H1 (cell line): ENCODE data around the gene SOHLH2. TPM values are rescaled to one million over a fixed set of nuclear protein-coding genes. Genes with fewer than 3 reads are reported as not detected.

Experiments used
- BACH1 ChIP-seq: IDR thresholded peaks from 2 replicates; pipeline ENCODE4 v1.6.1; 2012; ENCODE audit warnings: low read length, improper control_type of control experiment
- PHF8 ChIP-seq: fragments of 200-600 bp; sonication (generic); conservative IDR thresholded peaks from 2 replicates; pipeline ENCODE4 v1.7.1; 2012; ENCODE audit warnings: low read depth, mild to moderate bottlenecking, inconsistent platforms, low read length, moderate library complexity
- POLR2AphosphoS5 ChIP-seq: IDR thresholded peaks from 2 replicates; pipeline ENCODE4 v1.6.1; 2011; ENCODE audit warnings: low read depth, low read length
- polyA plus RNA-seq, 7 experiments: library from polyadenylated mRNA; depleted of rRNA in 3 of 7; stranded (reverse) in 5 of 7; unstranded in 2 of 7; fragments of >200 nt in 5 of 7; fragments of 200-250 nt in 2 of 7; gene quantifications; 1 replicate in 5 of 7; 2 replicates in 1 of 7; 4 replicates in 1 of 7; pipeline versions ENCODE4 v1.2.1 to v1.2.3, GENCODE V29; 2011 to 2013; ENCODE audit warnings: missing spikeins in 2 of 7, mixed read lengths in 2 of 7
- total RNA-seq: library from RNA; stranded (reverse); fragmentation: NEBNext Ultra II Directional; extraction: Animal tissue kit (Norgen Biotek cat#: 25700); gene quantifications from 2 replicates; pipeline ENCODE4 v1.2.1, GENCODE V29; 2021

The SOHLH2 gene
- total and polyA plus RNA-seq, 2 of the 8 experiments (the other 6 are each of a cell fraction or from before 2014, with no cell fraction given), result 6.8 to 10.3 TPM

DNA sequence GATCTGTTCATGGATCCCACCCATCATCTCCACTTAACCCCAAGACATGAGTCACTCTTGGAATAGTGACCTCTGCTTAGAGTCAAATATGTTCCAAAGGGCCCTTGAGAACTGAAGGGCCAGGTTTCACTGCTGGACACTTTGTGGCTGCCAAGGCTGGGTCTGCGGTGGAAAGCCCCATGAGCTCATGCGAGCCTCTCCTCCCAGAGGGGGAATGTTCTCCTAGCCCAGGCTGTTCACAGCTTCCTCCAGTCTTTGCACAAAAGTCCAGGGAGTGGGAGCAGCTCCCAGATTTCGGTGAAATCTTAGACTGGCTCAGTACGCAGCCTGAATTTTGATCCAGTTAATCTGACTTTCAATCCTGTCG lies 82.4 kb downstream of the SOHLH2 start (continued):
- no peak for TF ChIP-seq BACH1
- no peak for TF ChIP-seq PHF8
- TF ChIP-seq POLR2AphosphoS5, result no peak
- TF ChIP-seq, all 59 proteins: peak for 0
